GM18909 (cell line): ENCODE measurements around the gene C21orf58.

Experiments used
- ATAC-seq: cut with Tn5 transposase; IDR thresholded peaks from one replicate; pipeline ENCODE4 v1.9.1; 2021; ENCODE audit warnings: mild to moderate bottlenecking; ENCODE audit not compliant: unreplicated experiment, poor library complexity

The C21orf58 gene

GRCh38 chr21:46299167-46299566 is 24.5 kb downstream of the C21orf58 start:
- ATAC-seq: no peak

GRCh38 chr21:46297338-46298271 is 26.1 kb downstream of the C21orf58 start:
- ATAC-seq: no peak

- ATAC-seq: peak; percentile 81
These were observed 27.5 kb downstream of the C21orf58 start for GRCh38 chr21:46295996-46296752.

- ATAC-seq: no peak
These were observed 28.4 kb downstream of the C21orf58 start for GRCh38 chr21:46295177-46295770.

- ATAC-seq: no peak
These were observed 29.0 kb downstream of the C21orf58 start for GRCh38 chr21:46294647-46295176.

- ATAC-seq: no peak
These were observed 32.1 kb downstream of the C21orf58 start for GRCh38 chr21:46291561-46291960.

- no peak for ATAC-seq
These were observed 34.0 kb downstream of the C21orf58 start for GRCh38 chr21:46289655-46290179.

- ATAC-seq: no peak
These were observed 36.1 kb downstream of the C21orf58 start for GRCh38 chr21:46287541-46287940.

- ATAC-seq: no peak
These were observed 37.0 kb downstream of the C21orf58 start for GRCh38 chr21:46286648-46287002.

- ATAC-seq: peak; percentile 86
These were observed 37.7 kb downstream of the C21orf58 start, which contains the start of gene YBEY for GRCh38 chr21:46285761-46286647. TSS of gene YBEY (plus strand) at chr21:46286342. CDS start at chr21:46286914, 572 bp downstream.

GRCh38 chr21:46285206-46285661 is 38.4 kb downstream of the C21orf58 start, which contains the start of gene MCM3AP:
TSS of gene MCM3AP (minus strand) at chr21:46285611. CDS start at chr21:46285286, 325 bp downstream.
- ATAC-seq: no peak

- no peak for ATAC-seq
These were observed 38.9 kb downstream of the C21orf58 start for GRCh38 chr21:46284733-46285132.

GRCh38 chr21:46284077-46284644 is 39.5 kb downstream of the C21orf58 start:
- no peak for ATAC-seq

GRCh38 chr21:46274797-46275390 is 48.8 kb downstream of the C21orf58 start:
- ATAC-seq: no peak

- ATAC-seq: no peak
These were observed 50.3 kb downstream of the C21orf58 start for GRCh38 chr21:46273341-46273740.

- ATAC-seq: no peak
These were observed 54.2 kb downstream of the C21orf58 start for GRCh38 chr21:46269466-46269865.

GRCh38 chr21:46268371-46268770 is 55.3 kb downstream of the C21orf58 start:
- ATAC-seq: no peak

GRCh38 chr21:46266946-46267345 is 56.7 kb downstream of the C21orf58 start:
- ATAC-seq: no peak
